ENCODE data around the gene GDPD5. TPM values are rescaled to one million over a fixed set of nuclear protein-coding genes. Genes with fewer than 3 reads are reported as not detected.

GDPD5 gene
- total RNA-seq, 1 experiment from 2014 or later, result 7.8 TPM

- no peaks in the 10 kb centered on the region for H3K9me3 Mint-ChIP-seq
- H3K9me3 ChIP-seq (ENCODE audit: control insufficient read depth, low read depth, low read length), result no peaks in the 10 kb centered on the region
- H3K23ac ChIP-seq (ENCODE audit: insufficient read length, low read depth, low read length), result no peak overlapping the region
- no peaks in the 10 kb centered on the region for H4K20me1 ChIP-seq (ENCODE audit: control insufficient read depth, insufficient read depth, insufficient read length)
- no peak overlapping the region for H2BK20ac ChIP-seq (ENCODE audit: low read depth, low read length, poor library complexity, severe bottlenecking)
- no peak overlapping the region for H2BK120ac ChIP-seq (ENCODE audit: low read depth, low read length, poor library complexity, severe bottlenecking)
- no peak overlapping the region for H3K9ac ChIP-seq (ENCODE audit: extremely low read depth, insufficient read length, low read length)
- no peak overlapping the region for H2AK5ac ChIP-seq (ENCODE audit: insufficient read length, low read length)
- H3K23me2 ChIP-seq (ENCODE audit: insufficient read length, low read depth, low read length, poor library complexity, severe bottlenecking), result no peaks in the 10 kb centered on the region
- no peaks in the 10 kb centered on the region for H3K27me3 ChIP-seq (ENCODE audit: insufficient read depth, low read length)
- H3K36me3 Mint-ChIP-seq (ENCODE audit: insufficient read depth in 1 of 3, low read depth in 3 of 3), result no peaks in the 10 kb centered on the region; a peak in 1 of 7 replicates
- H3K4me3 Mint-ChIP-seq, result no peak overlapping the region
- no peak overlapping the region for H4K8ac ChIP-seq (replicated peaks; ENCODE audit: insufficient read length, low read depth, low read length)
- H2AFZ ChIP-seq (ENCODE audit: low read length), result no peak overlapping the region
- H3K27ac Mint-ChIP-seq, result no peak overlapping the region
- no peak overlapping the region for H3K56ac ChIP-seq (ENCODE audit: insufficient read length, low read depth, low read length)
- TF ChIP-seq CTCF (conservative IDR thresholded peaks at IDR 0.05), result peak; percentile 97
- H3K27ac ChIP-seq (ENCODE audit: insufficient read length, low read depth, low read length), result no peak overlapping the region
- H3K4me2 ChIP-seq (ENCODE audit: insufficient read depth, insufficient read length, low read length), result no peak overlapping the region
- H2BK5ac ChIP-seq (ENCODE audit: insufficient read length, low read length), result no peak overlapping the region
- no peak overlapping the region for H4K91ac ChIP-seq (ENCODE audit: insufficient read length, low read depth, low read length)
- peaks cover 4% of the 10 kb centered on the region; the same call in 1 of the 2 replicates for H3K27me3 Mint-ChIP-seq (ENCODE audit: low read depth)
- no peak overlapping the region for H3T11ph ChIP-seq (ENCODE audit: low read length)
- H4K5ac ChIP-seq (ENCODE audit: insufficient read length, low read depth, low read length), result no peak overlapping the region
- DNase-seq, result peak; percentile 79
- no peak overlapping the region for H2BK12ac ChIP-seq (ENCODE audit: insufficient read length, low read depth, low read length)
- no peak overlapping the region for H3K14ac ChIP-seq (ENCODE audit: insufficient read depth, low read length)
- no peak overlapping the region for H3K18ac ChIP-seq (ENCODE audit: insufficient read length, low read depth, low read length)
- no peaks in the 10 kb centered on the region for H3K79me1 ChIP-seq (ENCODE audit: insufficient read depth, low read depth, low read length, poor library complexity, severe bottlenecking)
- WGBS (ENCODE audit: extremely low coverage, insufficient read length, low lambda C conversion rate), result no CpG with 5 or more reads among the region's 46 CpGs
- H3K4me1 Mint-ChIP-seq, result peaks cover 10 to 16% of the 10 kb centered on the region in 2 experiments; a peak in 2 of 4 replicates
- H2BK15ac ChIP-seq (ENCODE audit: low read depth, low read length), result no peak overlapping the region
- no peaks in the 10 kb centered on the region for H3K4me1 ChIP-seq (ENCODE audit: insufficient read depth, low read length)
- no peak overlapping the region for H3K4ac ChIP-seq (ENCODE audit: low read depth, low read length)
- no peaks in the 10 kb centered on the region for H3K79me2 ChIP-seq (ENCODE audit: insufficient read depth, low read length)
Measured at GRCh38 chr11:75450826-75451821, 74.6 kb downstream of the GDPD5 start.
